Hepatocyte (in vitro differentiated cells): ENCODE measurements around the gene SHC3.

Experiments
- CTCF ChIP-seq: fragments of 200-600 bp; sonication (generic); IDR thresholded peaks from 2 replicates; pipeline ENCODE4 v1.5.1; 2016; ENCODE audit warnings: antibody characterized with exemption, mild to moderate bottlenecking; ENCODE audit not compliant: poor library complexity
- EZH2 ChIP-seq: fragments of 200-600 bp; sonication (generic); IDR thresholded peaks from 2 replicates; pipeline ENCODE4 v1.6.1; 2016; ENCODE audit warnings: antibody characterized with exemption, mild to moderate bottlenecking, borderline replicate concordance
- EZH2phosphoT487 ChIP-seq: fragments of 200-600 bp; sonication (generic); IDR thresholded peaks from one replicate; pipeline ENCODE4 v1.6.1; 2018; ENCODE audit warnings: antibody characterized with exemption, mild to moderate bottlenecking, low read depth, moderate library complexity; ENCODE audit not compliant: unreplicated experiment, severe bottlenecking

- TF ChIP-seq CTCF (no peak), EZH2 (no peak), EZH2phosphoT487 (no peak)
Observed at GRCh38 chr9:89060790-89061189, 117.8 kb downstream of the SHC3 start.
